ENCODE data around the gene RAB3GAP1.

The RAB3GAP1 gene

DNA sequence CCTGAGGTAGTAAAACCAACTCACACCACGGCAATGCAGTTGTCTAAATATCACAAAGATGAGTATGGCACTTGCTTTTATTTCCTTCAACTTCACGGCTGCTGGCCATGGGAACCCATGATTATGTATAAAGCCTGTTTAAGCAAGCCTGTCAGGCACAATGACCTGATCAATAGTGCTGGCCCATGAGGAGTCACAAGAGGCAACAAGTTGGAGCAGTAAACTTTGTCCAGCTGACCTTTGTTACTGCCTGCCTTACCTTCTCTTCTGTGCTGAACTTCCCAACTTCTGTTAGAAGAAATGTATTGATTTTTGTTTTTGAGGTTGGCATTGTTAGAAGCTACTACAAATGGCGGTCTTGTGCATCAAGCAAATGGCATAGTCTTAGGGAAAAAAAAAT lies 151.9 kb downstream of the RAB3GAP1 start:
- Histone ChIP-seq H3K4me1 (no peaks in the 10 kb centered on the region; the same call in 1 of the 2 replicates), H3K9me3 (no peaks in the 10 kb centered on the region), H3K36me3 (replicated peaks) (no peaks in the 10 kb centered on the region), H3K4me3 (no peak overlapping the region), H3K27me3 (ENCODE audit: low read depth) (no peaks in the 10 kb centered on the region)
- in situ Hi-C loops (cut with MboI; ENCODE audit: low sequenced_read_pairs): no loop called here
- no peak for DNase-seq (ENCODE audit: low spot score in 2 of 2)

DNA sequence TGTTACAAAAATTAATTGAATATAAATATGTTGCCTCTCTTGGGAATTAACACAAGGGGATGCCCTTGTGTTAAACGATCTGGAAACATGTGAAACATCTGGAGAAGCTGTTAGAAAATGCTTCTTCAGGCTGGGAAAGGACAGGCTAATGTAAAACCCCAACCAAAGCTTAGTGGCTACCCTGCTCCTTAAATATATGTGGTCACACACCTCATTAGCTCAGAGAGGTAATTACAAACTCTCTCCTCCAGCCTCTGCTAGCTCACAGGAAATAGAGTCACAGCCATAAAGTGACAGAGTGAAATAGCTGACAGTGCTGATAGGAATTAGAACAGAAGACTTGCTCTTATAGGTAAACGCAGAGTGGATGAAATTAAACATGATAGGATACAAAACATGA lies 155.9 kb downstream of the RAB3GAP1 start:
- Histone ChIP-seq H3K4me1 (peaks cover 13% of the 10 kb centered on the region), H3K36me3 (replicated peaks) (no peaks in the 10 kb centered on the region), H3K4me3 (no peak overlapping the region), H3K9me3 (no peaks in the 10 kb centered on the region), H3K27me3 (ENCODE audit: low read depth) (no peaks in the 10 kb centered on the region)
- in situ Hi-C loops (cut with MboI; ENCODE audit: low sequenced_read_pairs): no loop called here
- DNase-seq (ENCODE audit: low spot score in 2 of 2): no peak

DNA sequence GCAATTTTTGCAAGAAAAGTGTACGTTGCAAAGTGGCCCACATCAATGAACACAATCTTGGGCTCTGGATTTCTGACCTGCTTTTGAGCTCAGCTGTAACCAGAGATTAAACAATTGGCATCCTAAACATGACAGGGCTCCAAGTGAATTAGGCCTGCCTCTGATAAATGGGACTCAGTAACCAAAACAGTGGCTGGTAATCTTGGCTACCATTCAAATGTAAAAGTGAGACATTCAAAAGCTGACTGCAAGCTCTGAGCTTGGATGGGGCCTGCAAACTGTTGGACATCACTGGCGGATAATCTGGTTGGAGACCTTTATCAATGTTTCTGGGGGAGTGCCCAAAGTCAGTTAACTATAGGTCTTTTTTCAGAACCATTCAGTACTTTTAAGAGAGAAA lies 160.7 kb downstream of the RAB3GAP1 start:
- Histone ChIP-seq H3K27me3 (ENCODE audit: low read depth) (no peaks in the 10 kb centered on the region), H3K4me1 (peaks cover 19% of the 10 kb centered on the region), H3K4me3 (no peak overlapping the region), H3K36me3 (replicated peaks) (no peaks in the 10 kb centered on the region), H3K9me3 (no peaks in the 10 kb centered on the region)
- in situ Hi-C loops (cut with MboI; ENCODE audit: low sequenced_read_pairs): no loop called here
- DNase-seq (ENCODE audit: low spot score in 2 of 2): peak; percentile 78 to 93

DNA sequence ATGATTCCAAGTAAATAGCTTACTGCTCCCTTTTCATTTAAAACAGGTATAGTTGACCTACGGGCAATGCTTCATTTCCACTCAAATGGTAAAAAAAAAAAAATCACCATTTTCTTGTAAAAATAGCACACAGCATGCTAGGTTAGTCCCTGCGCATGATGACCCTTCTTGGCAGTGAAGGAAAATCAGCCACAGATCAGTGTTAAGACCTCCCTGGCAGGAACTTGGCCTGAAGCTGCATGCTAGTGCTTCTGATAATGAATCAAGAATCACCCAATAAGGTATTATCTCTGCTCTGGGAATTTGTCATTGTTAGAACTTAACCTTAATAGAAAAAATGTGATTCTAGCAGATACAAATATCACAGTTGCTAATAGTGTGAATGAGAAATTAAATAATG lies 166.3 kb downstream of the RAB3GAP1 start:
- no peaks in the 10 kb centered on the region for H3K36me3 ChIP-seq (replicated peaks)
- H3K4me3 ChIP-seq: no peak overlapping the region
- in situ Hi-C loops (cut with MboI; ENCODE audit: low sequenced_read_pairs): no loop called here

DNA sequence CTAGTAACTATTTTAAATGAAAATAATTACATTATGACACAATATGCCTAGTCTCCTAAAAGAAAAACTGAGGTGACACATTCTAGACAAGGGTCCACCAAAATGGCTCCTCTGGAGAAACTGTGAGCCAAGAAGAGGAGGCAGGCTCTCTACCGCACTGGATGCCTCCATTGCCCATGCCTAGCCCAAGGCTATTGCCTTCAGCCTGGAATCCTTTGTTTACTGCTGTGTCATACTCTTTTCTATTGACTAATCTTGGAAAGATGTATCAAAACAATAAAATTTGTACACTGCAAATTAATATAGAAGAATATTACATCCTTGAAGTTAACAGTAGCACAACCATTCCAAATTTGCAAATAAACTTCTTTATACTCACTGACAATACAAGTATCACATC lies 167.1 kb downstream of the RAB3GAP1 start:
- no peak for DNase-seq (ENCODE audit: low spot score in 2 of 2)
- Histone ChIP-seq H3K4me1 (no peaks in the 10 kb centered on the region), H3K27me3 (ENCODE audit: low read depth) (no peaks in the 10 kb centered on the region), H3K36me3 (replicated peaks) (no peaks in the 10 kb centered on the region), H3K9me3 (no peaks in the 10 kb centered on the region), H3K4me3 (no peak overlapping the region)
- in situ Hi-C loops (cut with MboI; ENCODE audit: low sequenced_read_pairs): no loop called here

More for the DNA sequence above, 166.3 kb downstream of the RAB3GAP1 start:
- Histone ChIP-seq H3K27me3 (ENCODE audit: low read depth) (no peaks in the 10 kb centered on the region), H3K9me3 (no peaks in the 10 kb centered on the region), H3K4me1 (peaks cover 2% of the 10 kb centered on the region)
- no peak for DNase-seq (ENCODE audit: low spot score in 2 of 2)
